ENCODE results near the gene HSFX3.
"Not testable (repeated sequence)": the region's sequence is repeated elsewhere in the genome, so short reads cannot be mapped to it uniquely, and the experiment has no call there.

HSFX3 gene

GRCh38 chrX:149533999-149534398 is 15.7 kb downstream of the HSFX3 start:
- H3K9ac ChIP-seq; H3K9me3 ChIP-seq (ENCODE audit: control insufficient read depth, low read length); H3K4me3 ChIP-seq (ENCODE audit: low read depth, low read length); H3K27ac ChIP-seq; H2AFZ ChIP-seq; H3K79me2 ChIP-seq; H3K4me2 ChIP-seq (ENCODE audit: low read length); H3K27me3 ChIP-seq (ENCODE audit: control insufficient read depth, insufficient read depth, low read length); H3K36me3 ChIP-seq (ENCODE audit: control insufficient read depth, insufficient read depth, low read length); H3K4me1 ChIP-seq: not testable (repeated sequence)

DNA sequence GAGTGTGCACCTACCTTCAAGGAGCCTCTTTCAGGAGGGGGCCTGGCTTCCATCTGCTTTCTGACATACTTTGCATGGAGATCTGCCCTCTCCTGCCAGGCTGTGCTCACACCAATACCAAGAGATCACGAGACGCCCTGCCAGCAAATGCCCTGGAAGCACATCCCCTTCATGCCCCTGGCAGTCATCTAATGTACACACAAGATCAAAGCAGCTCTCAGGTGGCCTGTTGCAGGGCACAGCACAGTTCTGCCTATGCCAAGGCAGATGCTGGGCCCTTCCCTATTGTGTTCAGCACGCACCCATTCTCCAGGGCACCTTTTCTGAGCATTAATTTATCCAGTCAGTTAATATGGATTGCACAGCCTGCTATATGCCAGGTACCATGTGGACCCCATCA is 16.9 kb downstream of the HSFX3 start:
- H3K9me3 ChIP-seq (ENCODE audit: control insufficient read depth, low read length); H2AFZ ChIP-seq; H3K27me3 ChIP-seq (ENCODE audit: control insufficient read depth, insufficient read depth, low read length); H3K27ac ChIP-seq; H3K36me3 ChIP-seq (ENCODE audit: control insufficient read depth, insufficient read depth, low read length); H3K4me1 ChIP-seq; H3K4me3 ChIP-seq (ENCODE audit: low read depth, low read length); H3K79me2 ChIP-seq; H3K9ac ChIP-seq; H3K4me2 ChIP-seq (ENCODE audit: low read length): not testable (repeated sequence)

DNA sequence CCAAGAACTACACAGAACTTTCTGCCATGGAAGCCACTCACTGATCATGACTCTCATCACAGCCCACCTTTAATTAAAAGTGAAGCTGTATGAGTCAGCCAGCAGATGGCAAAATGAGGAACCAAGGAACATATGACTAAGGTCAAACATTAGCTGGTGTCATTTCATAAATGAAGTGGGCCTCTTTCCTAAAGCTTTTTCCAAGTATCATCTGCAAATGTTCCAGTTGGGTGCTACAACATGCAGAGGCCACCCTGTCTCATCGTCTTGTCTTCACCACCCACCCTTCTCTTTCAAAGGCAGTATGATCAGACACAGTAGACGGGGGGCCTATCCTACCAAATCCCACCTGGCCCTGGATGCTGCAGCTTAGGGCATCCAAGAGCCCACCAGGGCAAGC is 18.1 kb downstream of the HSFX3 start:
- no peak overlapping the region for H2AFZ ChIP-seq
- no peaks in the 10 kb centered on the region for H3K27me3 ChIP-seq (ENCODE audit: control insufficient read depth, insufficient read depth, low read length)
- no peaks in the 10 kb centered on the region for H3K36me3 ChIP-seq (ENCODE audit: control insufficient read depth, insufficient read depth, low read length)
- H3K4me1 ChIP-seq: no peaks in the 10 kb centered on the region
- no peaks in the 10 kb centered on the region for H3K9me3 ChIP-seq (ENCODE audit: control insufficient read depth, low read length)
- TF ChIP-seq CTCF (IDR thresholded peaks at IDR 0.05): no peak
- no peak overlapping the region for H3K4me2 ChIP-seq (ENCODE audit: low read length)
- no peak overlapping the region for H3K9ac ChIP-seq
- H3K27ac ChIP-seq: no peak overlapping the region
- H3K4me3 ChIP-seq (ENCODE audit: low read depth, low read length): no peak overlapping the region
- H3K79me2 ChIP-seq: no peaks in the 10 kb centered on the region

DNA sequence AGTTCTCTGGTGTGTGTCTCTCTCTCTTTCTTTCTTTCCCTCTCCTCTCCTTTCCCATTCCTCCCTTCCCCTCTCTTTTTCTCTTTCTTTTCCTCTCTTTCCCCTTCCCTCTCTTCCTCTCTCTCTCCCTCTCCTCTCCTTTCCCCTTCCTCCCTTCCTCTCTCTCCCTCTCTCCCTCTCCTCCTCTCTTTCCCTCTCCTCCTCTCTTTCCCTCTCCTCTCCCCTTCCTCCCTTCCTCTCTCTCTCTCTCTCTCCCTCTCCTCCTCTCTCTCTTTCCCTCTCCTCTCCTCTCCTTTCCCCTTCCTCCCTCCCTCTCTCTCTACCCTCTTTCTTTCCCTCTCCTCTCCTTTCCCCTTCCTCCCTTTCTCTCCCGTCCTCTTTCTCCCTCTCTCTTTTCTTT is 21.3 kb downstream of the HSFX3 start:
- Histone ChIP-seq H3K4me1 (no peaks in the 10 kb centered on the region), H3K27ac (no peak overlapping the region), H3K79me2 (no peaks in the 10 kb centered on the region), H3K9ac (no peak overlapping the region), H3K36me3 (ENCODE audit: control insufficient read depth, insufficient read depth, low read length) (no peaks in the 10 kb centered on the region), H2AFZ (no peak overlapping the region), H3K4me3 (ENCODE audit: low read depth, low read length) (no peak overlapping the region), H3K9me3 (ENCODE audit: control insufficient read depth, low read length) (no peaks in the 10 kb centered on the region), H3K4me2 (ENCODE audit: low read length) (no peak overlapping the region), H3K27me3 (ENCODE audit: control insufficient read depth, insufficient read depth, low read length) (no peaks in the 10 kb centered on the region)
- no peak for TF ChIP-seq CTCF (IDR thresholded peaks at IDR 0.05)

DNA sequence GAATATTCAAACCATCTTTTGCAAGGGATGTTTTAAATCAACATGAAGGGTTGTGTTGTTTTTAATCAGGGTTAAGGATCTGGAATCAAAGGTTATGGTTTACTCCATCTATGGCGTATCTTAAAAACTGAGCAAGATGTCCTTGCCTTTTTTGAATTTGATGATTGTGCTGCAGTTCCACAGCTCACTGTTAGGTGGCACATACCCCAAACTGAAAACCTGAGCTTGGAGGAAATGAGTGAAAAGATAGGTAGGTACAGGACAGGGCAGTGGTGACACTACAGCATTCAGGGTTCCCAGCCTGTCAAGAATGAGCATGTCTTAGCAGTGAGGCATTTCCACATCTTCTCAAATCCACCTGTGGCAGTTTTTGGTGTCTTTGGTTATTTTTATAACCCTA is 22.0 kb downstream of the HSFX3 start:
- no peaks in the 10 kb centered on the region for H3K9me3 ChIP-seq (ENCODE audit: control insufficient read depth, low read length)
- no peak overlapping the region for H3K4me2 ChIP-seq (ENCODE audit: low read length)
- no peaks in the 10 kb centered on the region for H3K4me1 ChIP-seq
- H3K9ac ChIP-seq: no peak overlapping the region
- no peaks in the 10 kb centered on the region for H3K79me2 ChIP-seq
- peak; percentile 35 for TF ChIP-seq CTCF (IDR thresholded peaks at IDR 0.05)
- no peak overlapping the region for H2AFZ ChIP-seq
- H3K4me3 ChIP-seq (ENCODE audit: low read depth, low read length): no peak overlapping the region
- no peaks in the 10 kb centered on the region for H3K27me3 ChIP-seq (ENCODE audit: control insufficient read depth, insufficient read depth, low read length)
- H3K27ac ChIP-seq: no peak overlapping the region
- no peaks in the 10 kb centered on the region for H3K36me3 ChIP-seq (ENCODE audit: control insufficient read depth, insufficient read depth, low read length)

DNA sequence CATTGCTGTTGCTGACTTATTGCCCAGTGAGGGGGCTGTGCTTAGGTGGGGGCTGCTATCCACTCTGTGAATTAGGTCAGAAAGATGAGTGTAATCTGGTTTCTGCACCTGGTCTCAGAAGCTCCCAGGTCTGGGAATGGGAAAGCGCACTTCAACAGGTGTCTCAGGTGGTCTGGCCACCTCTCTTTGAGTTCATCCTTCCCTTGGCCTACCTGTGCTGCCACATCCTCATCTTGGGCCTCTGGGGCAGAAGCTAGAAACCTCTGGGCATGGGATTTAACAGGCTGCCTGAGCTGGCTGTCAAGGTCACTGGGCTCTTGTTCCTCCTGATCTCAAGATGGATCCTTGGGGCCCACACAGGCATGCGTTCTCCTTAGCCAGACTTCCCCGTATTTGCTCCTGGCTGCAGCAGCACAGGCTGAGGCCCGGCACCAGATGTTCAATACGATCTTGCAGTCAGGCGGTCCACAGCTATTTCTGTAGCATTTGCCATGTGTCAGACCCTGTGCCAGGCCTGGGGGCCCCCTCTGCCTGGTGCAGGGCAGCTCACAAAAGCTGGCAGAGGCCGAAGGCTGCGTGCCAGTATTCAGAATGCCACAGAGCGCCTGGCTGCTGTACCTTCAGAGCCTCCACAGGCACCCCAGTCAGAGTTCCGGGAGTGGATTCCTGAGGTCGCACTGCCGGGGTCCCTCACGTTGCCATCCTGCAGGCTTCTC is 23.2 kb downstream of the HSFX3 start:
- H3K4me3 ChIP-seq (ENCODE audit: low read depth, low read length); H3K4me2 ChIP-seq (ENCODE audit: low read length); H3K36me3 ChIP-seq (ENCODE audit: control insufficient read depth, insufficient read depth, low read length); H2AFZ ChIP-seq; H3K9me3 ChIP-seq (ENCODE audit: control insufficient read depth, low read length); H3K4me1 ChIP-seq; H3K79me2 ChIP-seq; H3K9ac ChIP-seq; H3K27me3 ChIP-seq (ENCODE audit: control insufficient read depth, insufficient read depth, low read length): not testable (repeated sequence)
- H3K27ac ChIP-seq: peak overlapping the region; percentile 44

DNA sequence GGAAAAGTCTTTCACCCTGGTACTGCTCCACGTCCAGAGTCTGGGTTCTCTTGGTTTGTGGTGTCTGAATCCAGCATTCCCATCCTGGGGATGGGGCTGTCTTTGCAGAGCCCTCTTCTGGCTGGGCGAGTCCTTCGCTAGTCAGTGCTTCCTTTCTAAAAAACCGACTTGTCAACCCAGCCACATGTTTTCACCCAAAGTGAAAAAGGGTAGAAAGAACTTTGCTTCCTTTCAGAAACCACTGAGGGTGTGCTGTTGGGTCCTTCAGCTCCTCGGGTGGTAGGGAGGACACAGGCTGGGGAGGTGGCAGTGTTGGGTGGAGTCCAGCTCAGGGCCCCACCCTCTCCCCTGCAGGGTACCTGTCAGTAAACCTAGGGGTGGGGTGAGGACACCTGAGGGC is 23.8 kb downstream of the HSFX3 start:
- not testable (repeated sequence) for H3K4me2 ChIP-seq (ENCODE audit: low read length); H3K4me1 ChIP-seq; H3K4me3 ChIP-seq (ENCODE audit: low read depth, low read length); H3K9ac ChIP-seq; H2AFZ ChIP-seq; H3K27me3 ChIP-seq (ENCODE audit: control insufficient read depth, insufficient read depth, low read length); H3K36me3 ChIP-seq (ENCODE audit: control insufficient read depth, insufficient read depth, low read length); H3K79me2 ChIP-seq; H3K9me3 ChIP-seq (ENCODE audit: control insufficient read depth, low read length)
- peak overlapping the region; percentile 44 for H3K27ac ChIP-seq

DNA sequence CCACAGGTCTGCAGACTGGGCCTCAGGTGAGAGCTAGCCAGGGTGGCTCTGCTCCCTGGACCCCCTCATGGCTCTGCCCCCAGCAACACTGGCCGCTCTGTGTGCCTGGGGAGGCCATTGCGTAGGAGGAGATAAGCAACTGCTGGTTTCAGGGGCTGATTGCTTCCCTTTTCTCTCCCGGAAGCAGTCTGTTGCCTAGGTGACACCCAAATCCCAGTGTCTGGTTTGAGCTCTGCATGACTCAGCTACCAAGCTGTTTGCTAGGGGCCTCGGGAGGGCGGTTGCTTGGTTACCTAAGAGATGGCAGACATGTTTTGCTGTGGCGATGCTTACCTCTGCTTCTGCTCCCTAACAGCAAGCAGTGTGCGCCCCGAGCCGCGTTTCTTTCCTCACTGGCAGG is 24.3 kb downstream of the HSFX3 start:
- H3K4me3 ChIP-seq (ENCODE audit: low read depth, low read length); H3K4me2 ChIP-seq (ENCODE audit: low read length); H3K27me3 ChIP-seq (ENCODE audit: control insufficient read depth, insufficient read depth, low read length); H2AFZ ChIP-seq; H3K4me1 ChIP-seq; H3K27ac ChIP-seq; H3K79me2 ChIP-seq; H3K36me3 ChIP-seq (ENCODE audit: control insufficient read depth, insufficient read depth, low read length); H3K9ac ChIP-seq; H3K9me3 ChIP-seq (ENCODE audit: control insufficient read depth, low read length): not testable (repeated sequence)
